SKM-1 (cell line): ENCODE results near the gene NARS2.
A peak's percentile ranks its signal among the peaks of the same experiment; 100 is the strongest.

ENCODE experiments used
- DNase-seq: peaks from one replicate; lab custom pipeline; 2025; ENCODE audit not compliant: unreplicated experiment; lab: John Stamatoyannopoulos, UW

The NARS2 gene

DNA sequence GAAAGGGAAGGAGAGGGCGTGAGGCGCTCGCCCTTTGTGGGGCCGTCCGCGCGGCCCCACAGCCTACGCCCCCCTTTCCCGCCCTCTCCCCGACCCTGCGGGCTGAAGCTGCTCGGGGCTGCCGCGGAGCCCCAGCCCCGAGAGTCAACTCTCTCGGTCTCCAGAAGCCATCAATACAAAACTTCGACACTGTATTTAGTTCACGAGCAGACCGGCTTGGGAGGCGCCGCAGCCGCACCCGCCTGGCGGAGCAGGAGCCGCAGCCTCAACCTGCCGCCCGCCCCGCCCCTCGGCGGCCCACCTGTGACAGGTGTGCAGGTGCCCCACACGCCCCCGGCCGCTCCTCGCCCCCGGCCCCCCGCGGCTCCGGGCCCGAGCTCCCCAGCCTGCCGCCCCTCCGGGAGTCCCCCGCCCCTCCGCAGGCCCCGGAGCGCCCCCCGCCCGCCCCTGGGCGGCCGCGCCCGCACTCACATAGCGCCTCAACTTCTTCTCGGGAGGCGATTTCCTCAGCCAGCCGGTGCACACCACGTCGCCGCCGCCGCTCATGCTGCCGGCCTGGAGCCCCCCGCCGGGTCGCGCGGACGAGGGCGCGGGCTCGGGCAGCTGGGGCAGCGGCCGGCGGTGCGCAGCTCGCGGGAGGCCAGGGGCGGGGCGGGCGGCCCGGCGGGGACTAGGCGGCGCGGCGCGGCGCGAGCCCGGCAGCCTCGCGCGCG is 157.3 kb downstream of the NARS2 start, which contains the start of gene GAB2:
Gene GAB2 (minus strand): TSS at position 646 of the 713 bp plus-strand sequence. CDS start 100 bp downstream, at position 546.
- DNase-seq, result no peak

GRCh38 chr11:78416285-78417174 is 158.1 kb downstream of the NARS2 start:
- peak; percentile 36 for DNase-seq

GRCh38 chr11:78415338-78415737 is 159.3 kb downstream of the NARS2 start:
- no peak for DNase-seq

GRCh38 chr11:78414321-78415051 is 160.2 kb downstream of the NARS2 start:
- DNase-seq, result no peak

DNA sequence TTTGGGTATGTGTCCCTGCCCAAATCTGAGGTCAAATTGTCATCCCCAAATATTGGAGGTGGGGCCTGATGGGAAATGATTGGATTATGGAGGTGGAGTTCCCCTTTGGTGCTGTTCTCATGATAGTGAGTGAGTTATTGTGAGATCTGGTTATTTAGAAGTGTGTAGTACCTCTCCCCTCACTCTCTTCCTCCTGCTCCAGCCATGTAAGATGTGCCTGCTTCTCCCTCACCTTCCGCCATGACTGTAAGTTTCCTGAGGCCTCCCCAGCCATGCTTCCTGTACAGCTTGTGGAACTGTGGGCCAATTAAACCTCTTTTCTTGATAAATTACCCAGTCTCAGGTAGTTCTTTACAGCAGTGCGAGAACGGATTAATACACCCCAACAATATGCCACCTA is 166.0 kb downstream of the NARS2 start:
- no peak for DNase-seq

DNA sequence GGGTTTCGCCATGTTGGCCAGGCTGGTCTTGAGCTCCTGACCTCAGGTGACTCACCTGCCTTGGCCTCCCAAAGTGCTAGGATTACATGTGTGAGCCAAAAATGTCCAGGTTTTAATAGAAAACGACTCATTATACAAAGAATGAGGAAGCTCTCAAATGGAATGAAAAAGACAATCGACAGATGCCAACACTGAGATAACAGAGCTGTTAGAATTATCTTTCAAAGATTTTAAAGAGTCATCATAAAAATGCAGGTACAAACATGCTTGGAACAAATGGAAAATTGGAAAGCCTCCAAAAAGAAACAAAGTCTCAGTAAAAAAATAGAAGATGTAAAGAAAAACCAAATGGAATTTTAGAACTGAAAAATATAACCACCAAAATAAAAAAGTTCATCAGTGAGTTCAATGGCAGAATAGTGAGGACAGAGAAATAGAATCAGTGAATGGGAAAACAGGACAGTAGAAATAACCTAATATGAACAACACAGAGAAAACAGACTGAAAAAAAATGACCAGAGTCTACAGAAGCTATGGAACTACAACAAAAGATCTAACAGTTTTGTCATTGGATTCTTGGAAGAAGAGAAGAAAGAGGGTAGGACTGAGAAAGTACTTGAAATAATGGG is 168.0 kb downstream of the NARS2 start:
- no peak for DNase-seq

DNA sequence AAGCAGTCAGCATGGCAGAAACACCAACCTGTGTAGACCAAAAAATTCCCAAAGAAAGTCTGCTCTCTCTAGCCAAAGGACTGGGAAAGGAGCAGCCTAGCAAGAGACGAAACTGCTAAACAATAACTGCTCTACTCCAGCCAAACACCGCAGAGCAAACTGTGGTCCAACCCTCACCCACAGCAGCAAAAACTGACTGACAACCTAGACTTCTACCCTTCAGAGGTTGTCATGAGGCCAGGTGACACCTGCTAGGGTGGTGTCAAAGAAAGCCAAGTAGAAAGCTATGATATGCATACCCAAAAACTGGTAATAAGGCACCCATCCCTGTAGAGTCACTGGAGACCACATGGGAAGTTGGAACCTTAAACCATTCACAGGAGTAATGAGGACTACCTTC is 168.9 kb downstream of the NARS2 start:
- no peak for DNase-seq

DNA sequence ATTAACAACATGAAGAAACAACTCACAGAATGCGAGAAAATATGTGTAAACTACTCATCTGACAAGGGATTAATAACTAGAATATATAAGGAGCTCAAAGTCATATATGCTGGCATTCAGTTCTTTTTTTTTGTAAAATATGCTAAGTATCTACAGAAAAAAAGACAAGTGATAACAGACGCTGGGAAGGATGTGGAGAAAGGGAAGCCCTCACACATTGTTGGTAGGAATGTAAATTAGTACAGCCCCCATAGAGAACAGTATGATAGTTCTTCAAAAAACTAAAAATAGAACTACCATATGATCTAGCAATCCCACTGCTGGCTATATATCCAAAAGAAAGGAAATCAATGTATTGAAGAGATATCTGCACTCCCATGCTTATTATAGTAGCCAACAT is 170.9 kb downstream of the NARS2 start:
- no peak for DNase-seq

DNA sequence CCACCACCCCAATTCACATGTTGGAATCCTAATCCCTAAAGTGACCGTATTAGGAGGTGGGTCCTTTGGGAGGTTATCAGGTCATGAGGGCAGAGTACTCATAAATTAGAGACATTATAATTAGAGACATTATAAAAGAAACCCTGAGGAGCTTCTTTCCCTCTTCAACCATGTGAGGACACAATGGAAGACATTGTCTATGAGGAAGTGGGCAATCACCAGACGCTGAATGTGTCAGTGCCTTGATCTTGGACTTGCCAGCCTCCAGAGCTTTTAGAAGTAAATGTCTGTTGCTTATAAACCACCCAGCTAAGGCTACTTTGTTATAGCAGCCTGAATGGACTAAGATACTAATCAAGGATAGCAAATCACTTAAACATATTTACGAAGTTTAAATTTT is 171.8 kb downstream of the NARS2 start:
- DNase-seq, result no peak

GRCh38 chr11:78400702-78401101 is 174.0 kb downstream of the NARS2 start:
- no peak for DNase-seq

DNA sequence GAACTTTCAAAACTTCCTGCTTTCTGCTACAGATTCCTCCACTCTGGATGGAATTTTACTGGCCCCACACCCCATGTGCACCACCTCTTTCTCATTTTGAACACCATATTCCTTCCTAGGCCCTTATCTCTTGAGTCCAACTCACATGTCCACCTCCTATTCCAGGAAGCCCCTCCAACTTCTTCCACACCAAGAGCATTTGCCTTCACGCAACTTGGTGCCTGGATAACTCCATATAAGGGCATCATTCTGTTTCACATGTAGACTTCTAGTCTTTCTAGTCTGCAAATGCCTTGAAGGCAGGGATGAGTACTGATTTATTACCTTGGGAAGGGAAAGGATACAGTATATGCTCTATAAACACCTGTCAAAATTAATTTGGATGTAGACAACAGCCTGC is 174.5 kb downstream of the NARS2 start:
- no peak for DNase-seq

- DNase-seq, result no peak
Observed at GRCh38 chr11:78399136-78399535, 175.5 kb downstream of the NARS2 start.

- DNase-seq, result no peak
Observed at GRCh38 chr11:78398715-78399114, 175.9 kb downstream of the NARS2 start.

GRCh38 chr11:78397398-78397797 is 177.3 kb downstream of the NARS2 start:
- DNase-seq, result no peak

DNA sequence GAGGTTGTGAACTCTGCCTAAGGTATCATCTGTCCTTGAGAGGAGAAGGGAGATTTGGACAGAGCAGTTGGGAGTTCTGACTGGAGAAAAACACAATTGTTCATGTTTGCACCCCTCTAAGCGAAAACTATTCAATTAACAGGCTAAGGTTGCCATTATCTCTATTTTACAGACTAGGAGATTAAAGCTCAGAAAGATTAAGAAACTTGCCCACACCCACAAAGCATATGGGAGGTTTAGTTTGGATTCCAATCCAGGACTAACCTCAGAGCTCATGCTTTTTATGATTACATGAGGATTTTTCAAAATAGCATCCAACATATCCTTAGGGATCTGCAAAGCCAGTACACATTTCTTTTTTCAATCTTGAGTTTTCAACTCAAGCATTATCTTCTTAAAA is 179.1 kb downstream of the NARS2 start:
- DNase-seq, result no peak

- DNase-seq, result no peak
Observed at GRCh38 chr11:78392854-78393253, 181.8 kb downstream of the NARS2 start.

GRCh38 chr11:78391424-78391823 is 183.2 kb downstream of the NARS2 start:
- no peak for DNase-seq

DNA sequence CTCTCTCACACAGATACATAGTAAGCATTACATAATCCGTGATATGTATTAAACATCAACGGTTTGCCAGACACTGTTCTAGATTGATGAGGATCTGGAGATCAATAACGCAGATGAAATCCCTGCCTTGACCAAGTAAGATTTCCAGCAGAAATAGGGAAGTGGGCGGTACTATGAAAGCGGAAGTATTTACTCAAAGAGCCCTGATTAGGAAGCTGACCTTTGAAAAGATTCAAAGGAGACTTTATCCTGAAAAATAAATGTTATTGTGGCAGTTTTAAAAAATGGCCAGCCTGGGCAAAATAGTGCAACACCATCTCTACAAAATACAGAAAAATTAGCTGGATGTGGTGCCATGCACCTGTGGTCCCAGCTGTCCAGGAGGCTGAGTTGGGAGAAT is 183.9 kb downstream of the NARS2 start:
- peak; percentile 31 for DNase-seq

GRCh38 chr11:78386215-78386941 is 188.3 kb downstream of the NARS2 start:
- DNase-seq, result no peak
